K562 (cell line): ENCODE measurements around the gene HOTAIR. TPM values are rescaled to one million over a fixed set of nuclear protein-coding genes. Genes with fewer than 3 reads are reported as not detected.
A peak's percentile ranks its signal among the peaks of the same experiment; 100 is the strongest.

ENCODE experiments used
- ATAC-seq: fragments of 200-7000 bp; cut with Tn5 transposase; 3 replicates; pipeline ENCODE4 v1.9.1; 2020; ENCODE audit warnings: moderate library complexity
- BruUV-seq: library from RNA; stranded (reverse); fragments of 400-500 nt; replicated peaks from 2 replicates; lab custom pipeline; 2021; lab: Mats Ljungman, UMichigan
- CTCF ChIA-PET: fragments of 300-600 bp; formaldehyde crosslinking; extraction: SDS; loops from one replicate; lab custom pipeline; 2021; ENCODE audit warnings: low intra/inter-chr PET ratio; lab: Yijun Ruan, JAX
- POLR2A ChIA-PET: fragments of 300-600, 350-650 bp; sonication (Branson Sonifier 250); formaldehyde crosslinking; extraction: SDS; loops from one replicate; lab custom pipeline; 2021; ENCODE audit warnings: antibody characterized with exemption, inconsistent platforms; lab: Yijun Ruan, JAX
- DNase-seq, 4 experiments: peaks; one replicate each; pipeline versions ENCODE4 v3.0.0 to v3.0.0-alpha.2; 2011 to 2018; ENCODE audit warnings: low spot score in 3 of 4, mixed read lengths in 3 of 4; ENCODE audit errors: extremely low read depth in 1 of 4
- FAIRE-seq: peaks from 2 replicates; lab custom pipeline; 2011; peaks lifted over from hg19 to GRCh38; lab: Jason Lieb, UNC
- H2AFZ ChIP-seq: 2 replicates; pipeline ENCODE4 v1.6.0; 2011; ENCODE audit warnings: low read depth, low read length, control low read depth, inconsistent platforms
- H3K27ac ChIP-seq: fragments of 200-600 bp; 3 replicates; pipeline ENCODE4 v1.8.0; 2011; ENCODE audit warnings: low read depth, mild to moderate bottlenecking, control low read depth, inconsistent platforms, low read length, moderate library complexity, mixed read lengths; ENCODE audit errors: extremely low read depth
- H3K27me3 ChIP-seq, 2 experiments: fragments of 300-600 bp in 1 of 2; 2 replicates in 1 of 2; 3 replicates in 1 of 2; pipeline versions ENCODE4 v1.6.0 to v1.8.0; 2011; ENCODE audit warnings: inconsistent platforms in 2 of 2, low read length in 2 of 2, mild to moderate bottlenecking in 1 of 2, mixed read lengths in 1 of 2, moderate library complexity in 1 of 2; ENCODE audit not compliant: control insufficient read depth in 2 of 2, insufficient read depth in 2 of 2
- H3K36me3 ChIP-seq: fragments of 300-600 bp; 3 replicates; pipeline ENCODE4 v1.8.0; 2011; ENCODE audit warnings: mild to moderate bottlenecking, low read length, inconsistent platforms; ENCODE audit not compliant: control insufficient read depth, insufficient read depth
- H3K4me1 ChIP-seq, 2 experiments: fragments of 200-600 bp in 1 of 2; replicated peaks in 1 of 2; 2 replicates in 1 of 2; 3 replicates in 1 of 2; pipeline versions ENCODE4 v1.5.1 to v1.8.0; 2011; ENCODE audit warnings: inconsistent platforms in 2 of 2, low read length in 2 of 2, mild to moderate bottlenecking in 1 of 2, mixed read lengths in 1 of 2, moderate library complexity in 1 of 2; ENCODE audit not compliant: control insufficient read depth in 2 of 2, insufficient read depth in 2 of 2
- H3K4me2 ChIP-seq: 2 replicates; pipeline ENCODE4 v1.6.1; 2011; ENCODE audit warnings: low read length, control low read depth, inconsistent platforms, mixed read lengths; ENCODE audit not compliant: insufficient read depth
- H3K4me3 ChIP-seq: fragments of 200-600 bp; sonication (generic), shearing (Covaris generic); 2 replicates; pipeline ENCODE4 v1.5.1; 2016; ENCODE audit warnings: control low read depth, inconsistent platforms
- H3K79me2 ChIP-seq: fragments of 200-600 bp; 3 replicates; pipeline ENCODE4 v1.8.0; 2011; ENCODE audit warnings: low read length, inconsistent platforms; ENCODE audit not compliant: control insufficient read depth, insufficient read depth
- H3K9ac ChIP-seq, 2 experiments: 2 replicates each; pipeline versions ENCODE4 v1.6.0 to v1.6.1; 2011; ENCODE audit warnings: low read depth in 2 of 2, low read length in 2 of 2, control low read depth in 1 of 2, inconsistent platforms in 1 of 2, mild to moderate bottlenecking in 1 of 2, mixed read lengths in 1 of 2; ENCODE audit not compliant: insufficient read depth in 1 of 2
- H3K9me1 ChIP-seq: one replicate; pipeline ENCODE4 v1.6.0; 2011; ENCODE audit warnings: inconsistent platforms, mild to moderate bottlenecking, low read length, moderate library complexity; ENCODE audit not compliant: control insufficient read depth, insufficient read depth
- H3K9me3 ChIP-seq: replicated peaks from 2 replicates; pipeline ENCODE4 v1.5.1; 2011; ENCODE audit warnings: low read depth, low read length, inconsistent platforms; ENCODE audit not compliant: control insufficient read depth, insufficient read depth
- H4K20me1 ChIP-seq: replicated peaks from 2 replicates; pipeline ENCODE4 v1.6.1; 2011; ENCODE audit warnings: low read length, inconsistent platforms, mixed read lengths; ENCODE audit not compliant: control insufficient read depth, insufficient read depth
- ARID1B ChIP-seq: fragments of 450-650 bp; IDR thresholded peaks from 2 replicates; pipeline ENCODE4 v1.6.1; 2016; ENCODE audit warnings: antibody characterized with exemption, mild to moderate bottlenecking, inconsistent platforms
- BCL6 ChIP-seq: fragments of 250-450 bp; sonication (Bioruptor Pico); IDR thresholded peaks from 2 replicates; pipeline ENCODE4 v1.4.0; 2020
- CBFA2T3 ChIP-seq: fragments of 450-650 bp; IDR thresholded peaks from 2 replicates; pipeline ENCODE4 v1.6.1; 2017
- CEBPB ChIP-seq: fragments of 450-650 bp; IDR thresholded peaks from 2 replicates; pipeline ENCODE4 v1.6.1; 2016; ENCODE audit warnings: missing genetic modification characterization, missing compliant biosample characterization
- CREM ChIP-seq: IDR thresholded peaks from 2 replicates; pipeline ENCODE4 v1.6.1; 2014; ENCODE audit warnings: antibody characterized with exemption, low read depth
- CXXC5 ChIP-seq: fragments of 250-450 bp; sonication (Bioruptor Pico); IDR thresholded peaks from 2 replicates; pipeline ENCODE4 v1.8.0; 2022; ENCODE audit warnings: inconsistent platforms, mild to moderate bottlenecking, moderate library complexity
- FOXM1 ChIP-seq, 2 experiments: fragments of 450-650 bp in 1 of 2; sonication (generic) in 1 of 2; formaldehyde crosslinking in 1 of 2; IDR thresholded peaks; 2 replicates each; pipeline versions ENCODE4 v1.6.1 to v1.9.0; 2017 to 2022; ENCODE audit warnings: low read depth in 2 of 2, mild to moderate bottlenecking in 2 of 2, missing genetic modification reagents in 1 of 2, moderate library complexity in 1 of 2
- FOXO4 ChIP-seq: fragments of 450-650 bp; formaldehyde crosslinking; IDR thresholded peaks from 2 replicates; pipeline ENCODE4 v1.4.0; 2020; ENCODE audit warnings: mild to moderate bottlenecking, moderate library complexity
- GTF3C2 ChIP-seq: IDR thresholded peaks from 3 replicates; pipeline ENCODE4 v1.6.1; 2011; ENCODE audit warnings: borderline replicate concordance, mild to moderate bottlenecking, moderate library complexity; ENCODE audit not compliant: insufficient read length; ENCODE audit errors: extremely low read depth
- HMG20A ChIP-seq: fragments of 450-650 bp; formaldehyde crosslinking; conservative IDR thresholded peaks from 2 replicates; pipeline ENCODE4 v1.4.0; 2020; ENCODE audit warnings: mild to moderate bottlenecking, mixed read lengths
- HNRNPLL ChIP-seq: fragments of 200-400 bp; formaldehyde crosslinking; IDR thresholded peaks from 2 replicates; pipeline ENCODE4 v1.6.1; 2017; ENCODE audit warnings: low read length, low read depth, mild to moderate bottlenecking; ENCODE audit not compliant: poor library complexity, severe bottlenecking
- JUND ChIP-seq, 2 experiments: IDR thresholded peaks; 2 replicates in 1 of 2; 3 replicates in 1 of 2; pipeline ENCODE4 v1.6.1; 2011; ENCODE audit warnings: borderline replicate concordance in 2 of 2, low read depth in 2 of 2, low read length in 2 of 2, improper control_type of control experiment in 1 of 2, missing biosample characterization in 1 of 2, missing genetic modification characterization in 1 of 2, missing genetic modification reagents in 1 of 2
- MTA1 ChIP-seq: fragments of 450-650 bp; IDR thresholded peaks from 2 replicates; pipeline ENCODE4 v1.6.1; 2017; ENCODE audit warnings: borderline replicate concordance
- TAF1 ChIP-seq: IDR thresholded peaks from 2 replicates; pipeline ENCODE4 v1.6.1; 2011; ENCODE audit warnings: mild to moderate bottlenecking, low read length, moderate library complexity; ENCODE audit not compliant: insufficient read depth, control insufficient read depth, severe bottlenecking; ENCODE audit errors: extremely low read depth
- TAL1 ChIP-seq: fragments of 450-650 bp; IDR thresholded peaks from 2 replicates; pipeline ENCODE4 v1.6.1; 2016; ENCODE audit warnings: mild to moderate bottlenecking
- ZBTB1 ChIP-seq: sonication (generic); formaldehyde crosslinking; IDR thresholded peaks from 2 replicates; pipeline ENCODE4 v1.8.1; 2023; ENCODE audit warnings: missing genetic modification reagents, low read depth, mild to moderate bottlenecking, borderline replicate concordance
- WGBS: fragments of 100-300 bp; shearing (Covaris generic); methylation state at CpG from one replicate; pipeline ENCODE4 v1.1.6; 2016; ENCODE audit warnings: low coverage, mixed read lengths; ENCODE audit not compliant: insufficient coverage; ENCODE audit errors: missing lambda C conversion rate; 5-methylcytosine and 5-hydroxymethylcytosine counted together
- in situ Hi-C: fragments of 300-500 bp; cut with MboI; formaldehyde crosslinking; loops from 4 replicates; pipeline ENCODE4 v1.15.0; 2018; ENCODE audit warnings: inconsistent platforms, mixed read lengths
- intact Hi-C: fragments of 100-400 bp; cut with micrococcal nuclease; formaldehyde crosslinking; loops from 2 replicates; pipeline ENCODE4 v1.14.2; 2022
- polyA plus RNA-seq, 8 experiments: library from polyadenylated mRNA; depleted of rRNA in 4 of 8; stranded (reverse) in 5 of 8; unstranded in 3 of 8; fragments of >200 nt; fragmentation: Nextera tagmentation in 2 of 8; fragmentation: Illumina TruSeq in 1 of 8; extraction: Ambion mirVana in 2 of 8; extraction: Trizol in 1 of 8; gene quantifications; 2 replicates each; pipeline versions ENCODE4 v1.2.1 to v1.2.3, GENCODE V29; 2011 to 2014; ENCODE audit warnings: inconsistent platforms in 1 of 8, missing spikeins in 1 of 8
- total RNA-seq, 7 experiments: library from RNA; depleted of rRNA in 6 of 7; stranded (reverse); fragments of >200 nt in 6 of 7; fragmentation: Illumina TruSeq in 2 of 7; extraction: Trizol in 2 of 7; gene quantifications; 2 replicates each; pipeline versions ENCODE4 v1.2.1 to v1.2.3, GENCODE V29; 2011 to 2021; ENCODE audit warnings: low replicate concordance in 1 of 7

Gene HOTAIR
- total and polyA plus RNA-seq, 9 of the 15 experiments (the other 6 are each of a cell fraction or from before 2014, with no cell fraction given) = 0.04 TPM; not detected in 8

- Histone ChIP-seq H3K27ac (no peak overlapping the region), H3K36me3 (no peaks in the 10 kb centered on the region), H3K9ac (peak overlapping the region in 1 of 2 experiments; percentile 43; a peak in 2 of 4 replicates), H4K20me1 (no peaks in the 10 kb centered on the region), H3K27me3 (peaks cover 19 to 38% of the 10 kb centered on the region in 2 experiments), H2AFZ (no peak overlapping the region), H3K9me1 (no peaks in the 10 kb centered on the region), H3K9me3 (no peaks in the 10 kb centered on the region), H3K79me2 (no peaks in the 10 kb centered on the region), H3K4me3 (no peak overlapping the region), H3K4me2 (peak overlapping the region; percentile 30; the same call in 1 of the 2 replicates), H3K4me1 (peaks cover 12 to 27% of the 10 kb centered on the region in 2 experiments; a peak in 4 of 5 replicates)
- ChIA-PET CTCF (no interaction called here), POLR2A (no interaction called here)
- intact Hi-C loops (loop anchor here (5.0 kb wide), 1 partner anchor 138 kb away; no protein-coding TSS in a partner anchor), in situ Hi-C loops (no loop called here)
- BruUV-seq = no TSS peak
- WGBS = 13% methylated on average over 44 of the region's 51 CpGs
- FAIRE-seq (peak; percentile 63), ATAC-seq (peak; percentile 58), DNase-seq (peak in 2 of 4 experiments; percentile 58 to 65)
- no peak for TF ChIP-seq BCL6
- no peak for TF ChIP-seq GTF3C2
- TF ChIP-seq JUND (IDR thresholded peaks at IDR 0.05; ENCODE audit: borderline replicate concordance, low read depth, low read length) = no peak
- no peak for TF ChIP-seq JUND (tag; IDR thresholded peaks at IDR 0.05; ENCODE audit: borderline replicate concordance, low read depth, low read length)
- TF ChIP-seq CEBPB (tag) = no peak
- TF ChIP-seq FOXO4 (CRISPR knock-in tag) = no peak
- TF ChIP-seq CXXC5 (CRISPR knock-in tag) = peak; percentile 54; the same call in 1 of the 2 replicates
- TF ChIP-seq ZBTB1 (CRISPR knock-in tag) = no peak
- TF ChIP-seq HNRNPLL = peak; percentile 89
- peak; percentile 67 for TF ChIP-seq CBFA2T3
- 0 out of 2 replicates have a peak, but pooled peaks have one; percentile 17 for TF ChIP-seq CREM
- peak; percentile 53; the same call in 1 of the 2 replicates for TF ChIP-seq TAL1
- no peak for TF ChIP-seq TAF1
- no peak for TF ChIP-seq HMG20A
- no peak for TF ChIP-seq MTA1
- TF ChIP-seq FOXM1 (IDR thresholded peaks at IDR 0.05; ENCODE audit: low read depth) = no peak
- TF ChIP-seq FOXM1 (CRISPR knock-in tag; IDR thresholded peaks at IDR 0.05; ENCODE audit: low read depth) = no peak
- TF ChIP-seq ARID1B = peak; percentile 26; the same call in 1 of the 2 replicates
Observed at GRCh38 chr12:53944907-53945847, 29.6 kb downstream of the HOTAIR start.
